GM12865 (cell line): ENCODE results near the gene KMT2D.

Experiments
- DNase-seq: peaks from one replicate; pipeline ENCODE4 v3.0.0; 2010; ENCODE audit warnings: low read depth
- H3K4me3 ChIP-seq: 2 replicates; pipeline ENCODE4 v1.5.1; 2011; ENCODE audit warnings: mild to moderate bottlenecking, low read depth, low read length, control low read depth
- TF ChIP-seq, protein P1 (sequence below): IDR thresholded peaks from 2 replicates; pipeline ENCODE4 v1.5.1; 2011; ENCODE audit warnings: low read length, control low read depth, low read depth, inconsistent platforms; ENCODE audit not compliant: insufficient read depth; ENCODE audit errors: missing control alignments

Gene KMT2D

DNA sequence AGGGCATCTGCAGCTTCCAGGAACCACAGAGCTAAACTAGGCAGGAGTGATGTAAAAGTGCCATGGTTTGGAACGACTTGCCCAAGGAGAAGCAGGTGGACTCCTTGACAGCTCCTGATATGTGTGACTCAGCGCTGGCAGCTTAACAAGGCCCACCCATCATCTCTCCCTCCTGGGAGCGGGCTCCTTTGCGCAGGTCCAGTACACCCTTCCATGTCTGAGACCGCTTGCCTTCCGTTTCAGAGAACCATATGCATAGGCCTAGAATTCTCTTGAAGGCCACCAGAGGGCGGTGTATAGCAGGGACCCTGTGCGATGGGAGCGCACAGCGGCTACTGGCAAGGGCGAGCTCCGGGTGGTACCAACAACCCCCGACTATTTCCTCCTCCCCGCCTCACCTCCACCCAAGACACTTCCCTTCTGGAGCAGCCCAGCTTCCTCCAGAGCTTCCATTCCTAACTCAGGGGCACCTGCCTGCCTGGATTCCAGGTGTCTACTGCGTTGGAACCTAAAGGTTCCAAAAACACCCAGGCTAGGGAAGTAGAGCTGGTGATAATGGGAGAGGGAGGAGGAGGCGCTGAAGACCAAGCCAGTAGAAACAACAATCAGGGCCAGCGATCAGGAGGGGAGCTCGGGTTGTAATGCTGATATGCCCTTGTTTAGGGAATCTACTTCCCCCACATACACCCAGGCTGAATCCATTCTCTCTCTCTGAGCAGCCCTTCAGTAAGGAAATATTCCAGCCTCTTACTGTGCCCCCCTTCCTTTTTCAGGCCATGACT is 27.7 kb upstream of the KMT2D start:
- DNase-seq = peak; percentile 85
- TF ChIP-seq, protein P1, sequence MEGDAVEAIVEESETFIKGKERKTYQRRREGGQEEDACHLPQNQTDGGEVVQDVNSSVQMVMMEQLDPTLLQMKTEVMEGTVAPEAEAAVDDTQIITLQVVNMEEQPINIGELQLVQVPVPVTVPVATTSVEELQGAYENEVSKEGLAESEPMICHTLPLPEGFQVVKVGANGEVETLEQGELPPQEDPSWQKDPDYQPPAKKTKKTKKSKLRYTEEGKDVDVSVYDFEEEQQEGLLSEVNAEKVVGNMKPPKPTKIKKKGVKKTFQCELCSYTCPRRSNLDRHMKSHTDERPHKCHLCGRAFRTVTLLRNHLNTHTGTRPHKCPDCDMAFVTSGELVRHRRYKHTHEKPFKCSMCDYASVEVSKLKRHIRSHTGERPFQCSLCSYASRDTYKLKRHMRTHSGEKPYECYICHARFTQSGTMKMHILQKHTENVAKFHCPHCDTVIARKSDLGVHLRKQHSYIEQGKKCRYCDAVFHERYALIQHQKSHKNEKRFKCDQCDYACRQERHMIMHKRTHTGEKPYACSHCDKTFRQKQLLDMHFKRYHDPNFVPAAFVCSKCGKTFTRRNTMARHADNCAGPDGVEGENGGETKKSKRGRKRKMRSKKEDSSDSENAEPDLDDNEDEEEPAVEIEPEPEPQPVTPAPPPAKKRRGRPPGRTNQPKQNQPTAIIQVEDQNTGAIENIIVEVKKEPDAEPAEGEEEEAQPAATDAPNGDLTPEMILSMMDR = peak; percentile 96
- no peak overlapping the region for H3K4me3 ChIP-seq

DNA sequence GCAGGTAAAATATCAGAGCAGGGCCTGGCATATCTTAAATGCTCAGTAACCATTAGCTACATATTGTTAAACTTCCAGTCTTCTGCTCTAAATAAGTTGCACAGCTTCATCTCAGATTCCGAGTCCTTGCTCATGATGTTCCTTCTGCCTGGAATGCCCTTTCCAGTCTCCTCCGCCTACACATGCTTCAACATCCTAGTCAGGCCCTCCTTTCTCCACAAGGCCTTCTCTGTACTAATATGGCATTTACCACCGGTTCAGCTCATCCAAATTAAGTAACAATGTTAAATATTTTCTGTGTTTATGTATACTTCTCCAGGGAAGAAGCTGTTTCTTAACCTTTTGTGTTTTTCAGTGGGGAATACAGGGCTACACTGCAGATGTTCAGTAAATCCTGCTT is 25.5 kb upstream of the KMT2D start:
- DNase-seq = no peak
- no peak overlapping the region for H3K4me3 ChIP-seq
- TF ChIP-seq, protein P1 = no peak

GRCh38 chr12:49084438-49084837 is 23.8 kb upstream of the KMT2D start:
- no peak overlapping the region for H3K4me3 ChIP-seq
- no peak for DNase-seq
- TF ChIP-seq, protein P1 = no peak

DNA sequence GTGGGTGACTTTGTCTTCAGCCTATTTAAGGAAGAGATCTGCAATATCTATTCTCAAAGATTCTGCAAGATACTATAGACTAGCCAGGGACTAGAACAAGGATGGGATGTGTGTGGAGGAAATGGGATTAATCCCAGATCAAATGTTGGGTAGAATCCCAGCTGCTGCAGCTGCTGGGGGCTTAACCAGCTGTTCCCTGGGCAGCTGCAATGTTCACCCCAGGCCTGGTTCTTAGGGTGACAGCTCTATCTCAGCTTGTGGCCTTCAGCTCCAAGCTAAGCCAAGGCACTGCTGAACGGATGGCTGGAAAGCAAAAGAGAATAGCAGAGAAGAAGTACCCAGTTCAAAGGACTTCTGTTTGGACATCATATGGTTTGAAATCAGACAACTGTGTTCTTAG is 19.2 kb upstream of the KMT2D start:
- DNase-seq = no peak
- TF ChIP-seq, protein P1 = no peak
- no peak overlapping the region for H3K4me3 ChIP-seq

DNA sequence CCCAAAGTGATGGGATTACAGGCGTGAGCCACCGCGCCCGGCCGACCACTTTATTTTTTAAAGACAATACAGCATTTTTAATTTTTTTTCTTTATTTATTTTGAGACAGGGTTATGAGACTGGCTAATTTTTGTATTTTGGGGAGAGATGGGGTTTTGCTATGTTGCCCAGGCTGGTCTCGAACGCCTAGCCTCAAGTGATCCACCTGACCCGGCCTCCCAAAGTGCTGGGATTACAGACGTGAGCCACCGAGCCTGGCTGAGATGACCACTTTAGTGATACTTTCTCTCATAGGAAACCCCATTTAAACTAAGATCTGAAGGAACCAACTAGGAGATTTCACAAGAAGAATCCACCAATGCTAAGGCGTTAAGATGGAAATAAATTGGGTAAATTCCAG is 10.4 kb upstream of the KMT2D start:
- TF ChIP-seq, protein P1 = no peak
- no peak overlapping the region for H3K4me3 ChIP-seq
- DNase-seq = no peak

DNA sequence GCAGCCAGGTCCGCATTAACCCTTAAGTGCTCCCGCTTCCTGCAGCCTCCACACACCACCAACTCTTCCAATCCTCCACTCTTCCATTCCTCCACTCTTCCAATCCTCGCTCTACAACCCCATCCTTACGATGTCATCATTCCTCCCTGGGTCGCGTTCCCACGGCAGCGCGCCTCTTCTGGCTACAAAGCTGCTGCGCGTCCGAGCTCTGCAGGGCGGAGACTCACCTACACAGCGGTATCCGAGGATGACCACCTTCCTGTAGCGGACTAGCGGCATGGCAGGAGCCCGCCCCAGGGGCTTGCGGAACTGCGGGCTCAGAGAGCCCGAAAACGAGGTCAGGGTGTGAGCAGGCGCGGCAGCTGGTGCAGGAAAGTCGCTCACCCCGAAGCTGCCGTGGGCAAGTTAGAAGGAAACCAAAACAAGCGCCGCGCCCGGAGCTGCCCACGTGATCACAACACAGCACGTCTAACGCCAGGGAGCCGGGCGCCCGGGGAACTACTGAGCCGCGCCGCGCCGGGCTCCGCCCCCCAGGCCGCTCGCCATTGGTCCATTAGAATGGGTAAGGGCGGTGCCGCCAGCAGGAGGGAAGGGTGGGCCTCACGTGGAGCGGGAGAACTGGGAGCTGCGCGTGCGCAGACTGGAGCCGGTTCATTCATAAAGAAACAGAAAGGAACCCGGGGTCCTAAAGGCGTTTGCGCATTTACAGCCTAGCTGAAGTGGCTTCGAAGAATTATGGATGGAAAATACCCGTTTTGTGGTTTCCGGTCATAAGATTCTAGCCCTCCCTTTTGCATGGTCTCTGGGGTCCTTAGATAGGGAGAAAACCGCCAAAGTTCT is 9.1 kb upstream of the KMT2D start, which contains the start of gene RHEBL1:
Gene RHEBL1 (minus strand): TSS at position 473 of the 840 bp plus-strand sequence. CDS start 194 bp downstream, at position 279.
- peak within 1 kb of the TSS; percentile 96 for H3K4me3 ChIP-seq
- peak; percentile 99 for DNase-seq
- TF ChIP-seq, protein P1 = peak; percentile 30
